ENCODE results near the gene ZIC5.

- TF ChIP-seq FOXA1 (IDR thresholded peaks at IDR 0.05) (no peak), YY1 (IDR thresholded peaks at IDR 0.05) (no peak), CTCF (IDR thresholded peaks at IDR 0.05; ENCODE audit: low read depth, low read length, missing input control) (no peak), MAX (IDR thresholded peaks at IDR 0.05) (no peak), REST (IDR thresholded peaks at IDR 0.05) (no peak), ZBTB33 (IDR thresholded peaks at IDR 0.05) (no peak), RAD21 (IDR thresholded peaks at IDR 0.05) (no peak), FOXA2 (IDR thresholded peaks at IDR 0.05) (no peak), GABPA (IDR thresholded peaks at IDR 0.05 in 1 of 2, conservative IDR thresholded peaks at IDR 0.05 in 1 of 2) (no peak), TAF1 (conservative IDR thresholded peaks at IDR 0.05) (no peak), JUND (IDR thresholded peaks at IDR 0.05) (no peak), ATF3 (IDR thresholded peaks at IDR 0.05) (no peak), HNF4A (conservative IDR thresholded peaks at IDR 0.05) (no peak), NR2F2 (IDR thresholded peaks at IDR 0.05) (no peak)
These were observed 2.1 kb downstream of the ZIC5 start for GRCh38 chr13:99969453-99969918.

Measured in liver (tissue), 3 donors.